GM12892 (cell line): ENCODE measurements around the gene SLC13A3.
A peak's percentile ranks its signal among the peaks of the same experiment; 100 is the strongest.

ENCODE experiments used
- POLR2A ChIP-seq: IDR thresholded peaks from 2 replicates; pipeline ENCODE4 v1.6.1; 2011; ENCODE audit warnings: low read depth, low read length, control low read depth
- POLR2AphosphoS5 ChIP-seq: IDR thresholded peaks from 2 replicates; pipeline ENCODE4 v1.6.1; 2011; ENCODE audit warnings: low read depth, low read length, control low read depth
- TAF1 ChIP-seq: IDR thresholded peaks from 2 replicates; pipeline ENCODE4 v1.6.1; 2011; ENCODE audit warnings: low read depth, mild to moderate bottlenecking, control low read depth, low read length, borderline replicate concordance

DNA sequence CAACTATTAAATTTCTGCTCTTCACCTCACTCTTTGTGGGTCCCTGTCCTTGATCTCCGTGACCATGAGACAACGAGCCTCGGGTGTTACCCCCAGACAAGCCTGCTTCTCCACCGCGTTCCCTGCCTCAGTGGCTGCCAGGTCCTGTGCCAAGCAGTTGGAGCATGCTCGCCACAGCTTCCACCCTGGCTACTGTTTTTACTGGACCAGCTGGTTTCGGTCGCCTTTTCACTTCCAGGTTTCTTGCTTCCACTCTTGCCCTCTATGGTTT, 32.3 kb upstream of the SLC13A3 start:
- no peak for TF ChIP-seq POLR2A
- peak; percentile 39; the same call in 1 of the 2 replicates for TF ChIP-seq POLR2AphosphoS5
- no peak for TF ChIP-seq TAF1
